Stomach (tissue), 4 donors: Measurements from ENCODE around the gene ABR.

Source experiments
- POLR2A ChIP-seq, 4 donors: fragments of 450-650 bp; IDR thresholded peaks; one replicate each; pipeline ENCODE4 v1.6.1; 2016; ENCODE audit warnings: antibody characterized with exemption in 4 of 4, control low read depth in 2 of 4, mild to moderate bottlenecking in 1 of 4, moderate library complexity in 1 of 4
- POLR2AphosphoS5 ChIP-seq, 3 donors: sonication (generic); formaldehyde crosslinking; IDR thresholded peaks; one replicate each; pipeline ENCODE4 v1.6.1; 2016; ENCODE audit warnings: antibody characterized with exemption in 3 of 3
- TF ChIP-seq, protein P1 (sequence below), 7 experiments: fragments of 450-650 bp in 4 of 7; fragments of 200-600 bp in 3 of 7; sonication (generic) in 3 of 7; IDR thresholded peaks; one replicate each; pipeline ENCODE4 v1.5.1; 2016 to 2019; ENCODE audit warnings: antibody characterized with exemption in 7 of 7, control low read depth in 2 of 7, mild to moderate bottlenecking in 1 of 7

DNA sequence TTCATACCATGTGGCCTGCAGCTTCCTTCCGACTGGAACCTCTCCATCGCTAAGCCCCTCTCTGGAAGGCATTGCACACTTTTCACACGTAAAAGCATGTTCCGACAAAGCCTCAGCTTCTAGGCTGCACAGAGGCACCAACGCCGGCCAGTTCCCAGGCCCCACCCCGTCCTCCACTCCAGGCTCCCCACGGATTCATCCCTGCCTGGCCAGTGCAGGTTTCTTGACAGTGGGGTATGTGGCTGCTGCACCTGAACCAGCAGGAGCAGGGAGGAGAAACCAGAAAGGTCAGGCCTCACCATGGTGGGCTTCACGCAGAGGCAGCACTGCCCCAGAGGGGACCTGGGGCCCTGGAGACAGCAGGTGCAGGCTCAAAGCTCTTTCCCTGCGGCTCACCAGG is 168.6 kb downstream of the ABR start:
- TF ChIP-seq, protein P1, sequence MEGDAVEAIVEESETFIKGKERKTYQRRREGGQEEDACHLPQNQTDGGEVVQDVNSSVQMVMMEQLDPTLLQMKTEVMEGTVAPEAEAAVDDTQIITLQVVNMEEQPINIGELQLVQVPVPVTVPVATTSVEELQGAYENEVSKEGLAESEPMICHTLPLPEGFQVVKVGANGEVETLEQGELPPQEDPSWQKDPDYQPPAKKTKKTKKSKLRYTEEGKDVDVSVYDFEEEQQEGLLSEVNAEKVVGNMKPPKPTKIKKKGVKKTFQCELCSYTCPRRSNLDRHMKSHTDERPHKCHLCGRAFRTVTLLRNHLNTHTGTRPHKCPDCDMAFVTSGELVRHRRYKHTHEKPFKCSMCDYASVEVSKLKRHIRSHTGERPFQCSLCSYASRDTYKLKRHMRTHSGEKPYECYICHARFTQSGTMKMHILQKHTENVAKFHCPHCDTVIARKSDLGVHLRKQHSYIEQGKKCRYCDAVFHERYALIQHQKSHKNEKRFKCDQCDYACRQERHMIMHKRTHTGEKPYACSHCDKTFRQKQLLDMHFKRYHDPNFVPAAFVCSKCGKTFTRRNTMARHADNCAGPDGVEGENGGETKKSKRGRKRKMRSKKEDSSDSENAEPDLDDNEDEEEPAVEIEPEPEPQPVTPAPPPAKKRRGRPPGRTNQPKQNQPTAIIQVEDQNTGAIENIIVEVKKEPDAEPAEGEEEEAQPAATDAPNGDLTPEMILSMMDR (IDR thresholded peaks at IDR 0.05), result no peak
- TF ChIP-seq POLR2A (IDR thresholded peaks at IDR 0.05) (no peak), POLR2AphosphoS5 (IDR thresholded peaks at IDR 0.05) (no peak)
